ENCODE measurements around the gene CDKN1A. TPM values are rescaled to one million over a fixed set of nuclear protein-coding genes. Genes with fewer than 3 reads are reported as not detected.
A peak's percentile ranks its signal among the peaks of the same experiment; 100 is the strongest.

The CDKN1A gene
- total RNA-seq, 4 donors from 2014 or later: 41.0 to 64.5 (median 61.8) TPM

DNA sequence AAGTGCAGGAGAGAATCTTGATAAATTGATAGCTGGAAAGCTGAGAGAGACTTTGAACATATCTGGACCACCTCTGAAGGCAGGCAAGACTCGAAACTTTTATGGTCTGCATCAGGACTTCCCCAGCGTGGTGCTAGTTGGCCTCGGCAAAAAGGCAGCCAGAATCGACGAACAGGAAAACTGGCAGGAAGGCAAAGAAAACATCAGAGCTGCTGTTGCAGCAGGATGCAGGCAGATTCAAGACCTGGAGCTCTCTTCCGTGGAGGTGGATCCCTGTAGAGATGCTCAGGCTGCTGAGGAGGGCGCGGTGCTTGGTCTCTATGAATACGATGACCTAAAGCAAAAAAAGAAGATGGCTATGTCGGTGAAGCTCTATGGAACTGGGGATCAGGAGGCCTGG is 4.6 kb upstream of the CDKN1A start:
- DNase-seq: no peak
- Histone ChIP-seq H3K27me3 (no peaks in the 10 kb centered on the region), H3K27ac (no peak overlapping the region), H3K4me3 (replicated peaks in 1 of 3) (no peak overlapping the region), H3K36me3 (no peaks in the 10 kb centered on the region), H3K9me3 (no peaks in the 10 kb centered on the region), H3K4me1 (peaks cover 9 to 12% of the 10 kb centered on the region in 2 donors)
- 63 to 70% methylated on average over 10 of the region's 10 CpGs for WGBS, 2 donors
- intact Hi-C loops (cut with DNase I): no loop called here
- TF ChIP-seq, protein P1, sequence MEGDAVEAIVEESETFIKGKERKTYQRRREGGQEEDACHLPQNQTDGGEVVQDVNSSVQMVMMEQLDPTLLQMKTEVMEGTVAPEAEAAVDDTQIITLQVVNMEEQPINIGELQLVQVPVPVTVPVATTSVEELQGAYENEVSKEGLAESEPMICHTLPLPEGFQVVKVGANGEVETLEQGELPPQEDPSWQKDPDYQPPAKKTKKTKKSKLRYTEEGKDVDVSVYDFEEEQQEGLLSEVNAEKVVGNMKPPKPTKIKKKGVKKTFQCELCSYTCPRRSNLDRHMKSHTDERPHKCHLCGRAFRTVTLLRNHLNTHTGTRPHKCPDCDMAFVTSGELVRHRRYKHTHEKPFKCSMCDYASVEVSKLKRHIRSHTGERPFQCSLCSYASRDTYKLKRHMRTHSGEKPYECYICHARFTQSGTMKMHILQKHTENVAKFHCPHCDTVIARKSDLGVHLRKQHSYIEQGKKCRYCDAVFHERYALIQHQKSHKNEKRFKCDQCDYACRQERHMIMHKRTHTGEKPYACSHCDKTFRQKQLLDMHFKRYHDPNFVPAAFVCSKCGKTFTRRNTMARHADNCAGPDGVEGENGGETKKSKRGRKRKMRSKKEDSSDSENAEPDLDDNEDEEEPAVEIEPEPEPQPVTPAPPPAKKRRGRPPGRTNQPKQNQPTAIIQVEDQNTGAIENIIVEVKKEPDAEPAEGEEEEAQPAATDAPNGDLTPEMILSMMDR (IDR thresholded peaks at IDR 0.05): no peak
- TF ChIP-seq POLR2A (IDR thresholded peaks at IDR 0.05): no peak

DNA sequence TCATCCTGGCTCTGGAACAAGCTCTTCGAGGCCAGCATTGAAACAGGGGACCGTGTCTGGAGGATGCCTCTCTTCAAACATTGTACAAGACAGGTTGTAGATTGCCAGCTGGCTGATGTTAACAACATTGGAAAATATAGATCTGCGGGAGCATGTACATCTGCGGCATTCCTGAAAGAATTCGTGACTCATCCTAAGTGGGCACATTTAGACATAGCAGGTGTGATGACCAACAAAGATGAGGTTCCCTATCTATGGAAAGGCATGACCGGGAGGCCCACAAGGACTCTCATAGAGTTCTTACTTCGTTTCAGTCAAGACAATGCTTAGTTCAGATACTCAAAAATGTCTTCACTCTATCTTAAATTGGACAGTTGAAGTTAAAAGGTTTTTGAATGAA is 3.6 kb upstream of the CDKN1A start:
- no peaks in the 10 kb centered on the region for H3K27me3 ChIP-seq
- DNase-seq: no peak
- no peaks in the 10 kb centered on the region for H3K9me3 ChIP-seq
- H3K4me1 ChIP-seq: peaks cover 9 to 12% of the 10 kb centered on the region in 2 donors
- no peaks in the 10 kb centered on the region for H3K36me3 ChIP-seq
- no peak overlapping the region for H3K27ac ChIP-seq
- intact Hi-C loops (cut with DNase I): loop anchor here (5.0 kb wide), 1 partner anchor 48 kb away; no protein-coding TSS in a partner anchor
- 93 to 95% methylated on average over 7 of the region's 7 CpGs for WGBS, 2 donors
- no peak overlapping the region for H3K4me3 ChIP-seq (replicated peaks in 1 of 3)
- TF ChIP-seq POLR2A (IDR thresholded peaks at IDR 0.05): no peak
- TF ChIP-seq, protein P1 (IDR thresholded peaks at IDR 0.05): no peak

DNA sequence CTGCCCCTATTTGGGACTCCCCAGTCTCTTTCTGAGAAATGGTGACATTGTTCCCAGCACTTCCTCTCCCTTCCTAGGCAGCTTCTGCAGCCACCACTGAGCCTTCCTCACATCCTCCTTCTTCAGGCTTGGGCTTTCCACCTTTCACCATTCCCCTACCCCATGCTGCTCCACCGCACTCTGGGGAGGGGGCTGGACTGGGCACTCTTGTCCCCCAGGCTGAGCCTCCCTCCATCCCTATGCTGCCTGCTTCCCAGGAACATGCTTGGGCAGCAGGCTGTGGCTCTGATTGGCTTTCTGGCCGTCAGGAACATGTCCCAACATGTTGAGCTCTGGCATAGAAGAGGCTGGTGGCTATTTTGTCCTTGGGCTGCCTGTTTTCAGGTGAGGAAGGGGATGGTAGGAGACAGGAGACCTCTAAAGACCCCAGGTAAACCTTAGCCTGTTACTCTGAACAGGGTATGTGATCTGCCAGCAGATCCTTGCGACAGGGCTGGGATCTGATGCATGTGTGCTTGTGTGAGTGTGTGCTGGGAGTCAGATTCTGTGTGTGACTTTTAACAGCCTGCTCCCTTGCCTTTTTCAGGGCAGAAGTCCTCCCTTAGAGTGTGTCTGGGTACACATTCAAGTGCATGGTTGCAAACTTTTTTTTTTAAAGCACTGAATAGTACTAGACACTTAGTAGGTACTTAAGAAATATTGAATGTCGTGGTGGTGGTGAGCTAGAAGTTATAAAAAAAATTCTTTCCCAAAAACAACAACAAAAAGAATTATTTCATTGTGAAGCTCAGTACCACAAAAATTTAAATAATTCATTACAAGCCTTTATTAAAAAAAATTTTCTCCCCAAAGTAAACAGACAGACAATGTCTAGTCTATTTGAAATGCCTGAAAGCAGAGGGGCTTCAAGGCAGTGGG is 2.1 kb upstream of the CDKN1A start:
- WGBS, 2 donors: 72 to 81% methylated on average over 4 of the region's 4 CpGs
- peak overlapping the region; percentile 58 to 99 (median 99) for H3K27ac ChIP-seq
- no peaks in the 10 kb centered on the region for H3K27me3 ChIP-seq
- H3K4me3 ChIP-seq (replicated peaks in 1 of 3): no peak overlapping the region
- no peaks in the 10 kb centered on the region for H3K9me3 ChIP-seq
- H3K4me1 ChIP-seq: peaks cover 19 to 22% of the 10 kb centered on the region in 2 donors
- intact Hi-C loops (cut with DNase I): loop anchor here (5.0 kb wide), 1 partner anchor 49 kb away; no protein-coding TSS in a partner anchor
- peak in 1 of 2 donors; percentile 6 for TF ChIP-seq POLR2A (IDR thresholded peaks at IDR 0.05)
- TF ChIP-seq, protein P1 (IDR thresholded peaks at IDR 0.05): no peak
- DNase-seq: peak in 1 of 2 donors; percentile 35
- H3K36me3 ChIP-seq: no peaks in the 10 kb centered on the region

DNA sequence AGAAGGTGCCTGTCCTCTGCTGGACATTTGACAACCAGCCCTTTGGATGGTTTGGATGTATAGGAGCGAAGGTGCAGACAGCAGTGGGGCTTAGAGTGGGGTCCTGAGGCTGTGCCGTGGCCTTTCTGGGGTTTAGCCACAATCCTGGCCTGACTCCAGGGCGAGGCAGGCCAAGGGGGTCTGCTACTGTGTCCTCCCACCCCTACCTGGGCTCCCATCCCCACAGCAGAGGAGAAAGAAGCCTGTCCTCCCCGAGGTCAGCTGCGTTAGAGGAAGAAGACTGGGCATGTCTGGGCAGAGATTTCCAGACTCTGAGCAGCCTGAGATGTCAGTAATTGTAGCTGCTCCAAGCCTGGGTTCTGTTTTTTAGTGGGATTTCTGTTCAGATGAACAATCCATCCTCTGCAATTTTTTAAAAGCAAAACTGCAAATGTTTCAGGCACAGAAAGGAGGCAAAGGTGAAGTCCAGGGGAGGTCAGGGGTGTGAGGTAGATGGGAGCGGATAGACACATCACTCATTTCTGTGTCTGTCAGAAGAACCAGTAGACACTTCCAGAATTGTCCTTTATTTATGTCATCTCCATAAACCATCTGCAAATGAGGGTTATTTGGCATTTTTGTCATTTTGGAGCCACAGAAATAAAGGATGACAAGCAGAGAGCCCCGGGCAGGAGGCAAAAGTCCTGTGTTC is 1.3 kb upstream of the CDKN1A start:
- Histone ChIP-seq H3K9me3 (no peaks in the 10 kb centered on the region), H3K36me3 (no peaks in the 10 kb centered on the region), H3K4me3 (replicated peaks in 1 of 3) (no peak overlapping the region), H3K27me3 (no peaks in the 10 kb centered on the region), H3K27ac (peak overlapping the region; percentile 99), H3K4me1 (peaks cover 27 to 30% of the 10 kb centered on the region in 2 donors)
- 80 to 83% methylated on average over 7 of the region's 7 CpGs for WGBS, 2 donors
- no peak for DNase-seq
- TF ChIP-seq, protein P1 (IDR thresholded peaks at IDR 0.05): no peak
- TF ChIP-seq POLR2A (IDR thresholded peaks at IDR 0.05): no peak
- intact Hi-C loops (cut with DNase I): loop anchor here (5.0 kb wide), 1 partner anchor 50 kb away; no protein-coding TSS in a partner anchor
